22Rv1 (cell line): Measurements from ENCODE around the gene TRIM15.

Experiments used
- H3K27ac ChIP-seq: fragments of 450-650 bp; 2 replicates; pipeline ENCODE4 v1.5.1; 2017
- CTCF ChIP-seq: fragments of 450-650 bp; IDR thresholded peaks from 2 replicates; pipeline ENCODE4 v1.5.1; 2017; ENCODE audit warnings: mild to moderate bottlenecking
- ZFX ChIP-seq: fragments of 450-650 bp; IDR thresholded peaks from 2 replicates; pipeline ENCODE4 v1.6.1; 2017; ENCODE audit warnings: antibody characterized with exemption, borderline replicate concordance

TRIM15 gene

GRCh38 chr6:30198166-30199084 lies 35.1 kb downstream of the TRIM15 start:
- TF ChIP-seq CTCF: no peak
- TF ChIP-seq ZFX: no peak
- no peak overlapping the region for H3K27ac ChIP-seq

GRCh38 chr6:30200551-30201281 lies 37.4 kb downstream of the TRIM15 start:
- TF ChIP-seq CTCF: no peak
- TF ChIP-seq ZFX: no peak
- no peak overlapping the region for H3K27ac ChIP-seq

GRCh38 chr6:30202366-30202765 lies 39.0 kb downstream of the TRIM15 start:
- no peak overlapping the region for H3K27ac ChIP-seq

GRCh38 chr6:30204116-30204515 lies 40.8 kb downstream of the TRIM15 start:
- TF ChIP-seq ZFX (no peak), CTCF (no peak)
- H3K27ac ChIP-seq: no peak overlapping the region

More at GRCh38 chr6:30202366-30202765, 39.0 kb downstream of the TRIM15 start:
- TF ChIP-seq ZFX (no peak), CTCF (no peak)

- no peak for TF ChIP-seq CTCF
- no peak for TF ChIP-seq ZFX
Measured at GRCh38 chr6:30206152-30206551, 42.8 kb downstream of the TRIM15 start.

GRCh38 chr6:30206799-30207618 lies 43.7 kb downstream of the TRIM15 start:
- no peak overlapping the region for H3K27ac ChIP-seq
- TF ChIP-seq ZFX: no peak
- no peak for TF ChIP-seq CTCF

More at GRCh38 chr6:30206152-30206551, 42.8 kb downstream of the TRIM15 start:
- H3K27ac ChIP-seq: no peak overlapping the region
